NCI-H128 (cell line): Measurements from ENCODE around the gene TRPM4.
"Not testable (repeated sequence)": the region's sequence is repeated elsewhere in the genome, so short reads cannot be mapped to it uniquely, and the experiment has no call there.

ENCODE experiments used
- DNase-seq: peaks from one replicate; lab custom pipeline; 2025; ENCODE audit not compliant: unreplicated experiment; lab: John Stamatoyannopoulos, UW

The TRPM4 gene

GRCh38 chr19:49126575-49126974 is 31.0 kb upstream of the TRPM4 start:
- DNase-seq: no peak

GRCh38 chr19:49127225-49127624 is 30.4 kb upstream of the TRPM4 start:
- not testable (repeated sequence) for DNase-seq

- peak; percentile 92 for DNase-seq
Measured at GRCh38 chr19:49127674-49128544, 29.7 kb upstream of the TRPM4 start.

- no peak for DNase-seq
Measured at GRCh38 chr19:49128545-49129237, 28.9 kb upstream of the TRPM4 start.

- DNase-seq: no peak
Measured at GRCh38 chr19:49129238-49129583, 28.4 kb upstream of the TRPM4 start.

GRCh38 chr19:49130325-49130724 is 27.3 kb upstream of the TRPM4 start:
- no peak for DNase-seq

- no peak for DNase-seq
Measured at GRCh38 chr19:49132974-49133609, 24.5 kb upstream of the TRPM4 start.

- DNase-seq: no peak
Measured at GRCh38 chr19:49133621-49134454, 23.8 kb upstream of the TRPM4 start.

GRCh38 chr19:49135686-49136085 is 21.9 kb upstream of the TRPM4 start:
- DNase-seq: no peak

GRCh38 chr19:49136771-49137171 is 20.8 kb upstream of the TRPM4 start:
- no peak for DNase-seq

GRCh38 chr19:49140951-49141350 is 16.6 kb upstream of the TRPM4 start:
- no peak for DNase-seq

GRCh38 chr19:49141352-49141751 is 16.2 kb upstream of the TRPM4 start:
- no peak for DNase-seq

- peak; percentile 61 for DNase-seq
Measured at GRCh38 chr19:49142866-49143335, 14.7 kb upstream of the TRPM4 start.

- DNase-seq: peak; percentile 25
Measured at GRCh38 chr19:49145573-49146407, 11.8 kb upstream of the TRPM4 start.

GRCh38 chr19:49146408-49146770 is 11.2 kb upstream of the TRPM4 start:
- not testable (repeated sequence) for DNase-seq

GRCh38 chr19:49148044-49148682 is 9.4 kb upstream of the TRPM4 start:
- DNase-seq: no peak

- peak; percentile 83 for DNase-seq
Measured at GRCh38 chr19:49148784-49149651, 8.6 kb upstream of the TRPM4 start.

- peak; percentile 72 for DNase-seq
Measured at GRCh38 chr19:49149652-49150105, 7.9 kb upstream of the TRPM4 start.
